Choroid plexus epithelial cell (primary cell): ENCODE measurements around the gene TSPAN17.

Experiments used
- DNase-seq: peaks from one replicate; pipeline ENCODE4 v3.0.0-alpha.2; 2010; ENCODE audit warnings: low read depth
- H3K4me3 ChIP-seq: 2 replicates; pipeline ENCODE4 v1.5.1; 2011; ENCODE audit warnings: low read depth, mild to moderate bottlenecking, control low read depth, low read length, moderate library complexity
- TF ChIP-seq, protein P1 (sequence below): conservative IDR thresholded peaks from 2 replicates; pipeline ENCODE4 v1.5.1; 2011; ENCODE audit warnings: low read depth, mild to moderate bottlenecking, control low read depth, inconsistent platforms, low read length, moderate library complexity

TSPAN17 gene

DNA sequence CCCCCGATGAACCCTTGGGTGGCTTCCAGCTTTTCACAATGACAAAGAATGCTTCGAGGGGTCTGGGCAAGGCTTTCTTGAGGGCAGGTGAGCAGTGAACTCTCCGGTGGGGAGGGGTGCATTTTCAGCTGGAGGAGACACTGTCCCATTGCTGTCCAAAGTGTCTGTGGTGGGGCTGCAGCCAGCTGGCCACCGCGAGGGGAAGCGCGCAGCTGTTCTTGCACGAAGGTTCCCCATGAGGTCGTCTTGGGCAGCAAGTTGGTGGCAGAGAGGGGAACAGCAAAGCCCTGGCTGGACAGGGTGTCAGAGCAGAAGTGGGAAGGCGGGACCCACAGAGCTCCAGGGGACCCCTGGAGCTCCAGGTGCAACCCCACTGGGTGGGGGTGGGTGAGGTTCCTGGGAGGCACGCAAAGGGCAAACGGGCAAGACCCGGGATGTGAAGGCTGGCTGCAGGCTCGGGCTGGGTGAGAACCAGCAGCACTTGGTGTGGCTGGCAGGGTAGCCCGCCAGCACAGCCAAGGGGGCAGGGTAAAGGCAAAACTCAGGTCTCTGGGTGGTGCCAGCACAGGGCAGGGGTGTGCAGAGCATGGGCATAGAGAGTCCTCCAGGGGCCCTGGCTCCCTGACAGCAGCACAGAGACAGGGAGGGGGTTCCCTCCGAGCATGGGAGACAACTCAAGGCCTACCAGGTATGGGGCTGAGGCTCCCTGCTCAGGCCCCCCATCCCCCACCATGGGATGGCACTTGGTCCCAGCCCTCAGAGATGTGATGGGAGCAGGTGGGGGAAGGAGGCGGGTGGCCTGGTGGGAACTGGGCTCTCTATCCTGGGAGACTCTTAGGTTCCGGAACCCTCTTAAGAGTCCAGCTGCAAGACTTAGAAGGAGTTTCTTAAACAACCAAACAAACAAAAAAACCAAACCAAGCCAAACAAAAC lies 26.6 kb downstream of the TSPAN17 start:
- TF ChIP-seq, protein P1, sequence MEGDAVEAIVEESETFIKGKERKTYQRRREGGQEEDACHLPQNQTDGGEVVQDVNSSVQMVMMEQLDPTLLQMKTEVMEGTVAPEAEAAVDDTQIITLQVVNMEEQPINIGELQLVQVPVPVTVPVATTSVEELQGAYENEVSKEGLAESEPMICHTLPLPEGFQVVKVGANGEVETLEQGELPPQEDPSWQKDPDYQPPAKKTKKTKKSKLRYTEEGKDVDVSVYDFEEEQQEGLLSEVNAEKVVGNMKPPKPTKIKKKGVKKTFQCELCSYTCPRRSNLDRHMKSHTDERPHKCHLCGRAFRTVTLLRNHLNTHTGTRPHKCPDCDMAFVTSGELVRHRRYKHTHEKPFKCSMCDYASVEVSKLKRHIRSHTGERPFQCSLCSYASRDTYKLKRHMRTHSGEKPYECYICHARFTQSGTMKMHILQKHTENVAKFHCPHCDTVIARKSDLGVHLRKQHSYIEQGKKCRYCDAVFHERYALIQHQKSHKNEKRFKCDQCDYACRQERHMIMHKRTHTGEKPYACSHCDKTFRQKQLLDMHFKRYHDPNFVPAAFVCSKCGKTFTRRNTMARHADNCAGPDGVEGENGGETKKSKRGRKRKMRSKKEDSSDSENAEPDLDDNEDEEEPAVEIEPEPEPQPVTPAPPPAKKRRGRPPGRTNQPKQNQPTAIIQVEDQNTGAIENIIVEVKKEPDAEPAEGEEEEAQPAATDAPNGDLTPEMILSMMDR, result no peak
- no peak overlapping the region for H3K4me3 ChIP-seq
- DNase-seq, result no peak

DNA sequence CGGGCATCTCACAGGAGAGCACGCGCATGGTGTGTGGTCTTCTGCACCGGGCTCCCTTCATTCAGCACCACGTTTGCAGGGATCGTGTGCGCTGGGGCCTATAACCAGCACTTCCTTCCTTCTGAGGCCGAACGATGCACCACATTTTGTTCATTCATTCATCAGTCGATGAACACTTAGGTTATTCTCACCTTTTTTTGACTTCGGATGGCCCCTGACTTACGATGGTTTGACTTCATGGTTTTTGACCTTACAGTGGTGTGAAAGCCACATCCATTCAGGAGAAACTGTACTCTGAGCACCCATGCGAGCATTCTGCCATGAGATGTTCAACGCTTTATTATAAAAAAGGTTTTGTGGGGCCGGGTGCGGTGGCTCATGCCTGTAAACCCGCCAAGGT lies 27.5 kb downstream of the TSPAN17 start:
- no peak overlapping the region for H3K4me3 ChIP-seq
- TF ChIP-seq, protein P1, result no peak
- no peak for DNase-seq

DNA sequence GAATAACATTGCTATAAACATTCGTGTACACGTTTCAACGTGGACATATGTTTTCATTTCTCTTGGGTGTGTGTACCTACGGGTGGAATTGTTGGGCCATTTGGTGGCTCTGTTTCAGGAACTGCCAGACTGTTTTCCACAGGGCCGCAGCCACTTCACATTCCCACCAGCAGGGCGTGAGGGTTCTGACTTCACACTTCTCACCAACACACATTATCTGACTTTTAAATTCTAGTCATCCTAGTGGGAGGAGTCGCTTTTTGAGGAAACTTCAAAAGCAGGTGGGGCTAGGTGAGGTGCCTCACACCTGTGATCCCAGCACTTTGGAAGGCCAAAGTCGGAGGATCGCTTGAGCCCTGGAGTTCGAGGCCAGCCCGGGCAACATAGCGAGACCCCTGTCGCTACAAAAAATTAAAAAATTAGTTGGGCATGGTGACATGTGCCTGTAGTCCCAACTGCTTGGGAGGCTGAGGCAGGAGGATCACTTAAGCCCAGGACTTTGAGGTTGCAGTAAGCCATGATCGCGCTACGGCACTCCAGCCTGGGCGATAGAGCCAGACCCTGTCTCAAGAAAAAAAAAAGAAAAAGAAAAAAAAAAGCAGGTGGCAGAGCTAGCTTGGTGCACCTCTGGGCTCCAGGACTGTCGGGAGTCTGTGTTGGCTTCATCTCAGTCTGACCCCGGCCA lies 28.5 kb downstream of the TSPAN17 start:
- TF ChIP-seq, protein P1, result peak; percentile 75
- H3K4me3 ChIP-seq, result no peak overlapping the region
- peak; percentile 54 for DNase-seq

DNA sequence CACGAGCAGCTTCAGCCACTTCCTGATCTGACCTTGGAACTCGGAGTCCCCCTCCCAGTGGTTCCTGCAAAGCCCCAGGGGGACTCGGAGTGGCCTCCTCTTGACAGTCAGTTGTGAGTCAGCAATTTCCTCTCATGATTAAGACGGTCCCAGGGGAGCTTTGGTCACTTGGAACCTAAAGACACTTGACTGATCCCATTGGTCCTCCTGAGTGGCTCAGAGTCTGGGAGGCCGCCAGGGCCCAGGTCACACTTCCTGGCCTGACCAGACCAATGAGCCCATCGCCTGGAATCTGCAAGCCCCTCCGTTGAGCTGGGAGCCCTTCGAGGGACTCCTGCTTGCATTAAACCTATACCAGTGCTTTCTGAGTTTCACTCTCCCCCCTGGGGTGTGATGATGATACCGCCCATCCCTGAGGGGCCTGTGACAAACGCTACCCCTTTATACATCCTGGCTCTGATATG lies 29.1 kb downstream of the TSPAN17 start:
- TF ChIP-seq, protein P1, result no peak
- DNase-seq, result peak; percentile 16
- no peak overlapping the region for H3K4me3 ChIP-seq

DNA sequence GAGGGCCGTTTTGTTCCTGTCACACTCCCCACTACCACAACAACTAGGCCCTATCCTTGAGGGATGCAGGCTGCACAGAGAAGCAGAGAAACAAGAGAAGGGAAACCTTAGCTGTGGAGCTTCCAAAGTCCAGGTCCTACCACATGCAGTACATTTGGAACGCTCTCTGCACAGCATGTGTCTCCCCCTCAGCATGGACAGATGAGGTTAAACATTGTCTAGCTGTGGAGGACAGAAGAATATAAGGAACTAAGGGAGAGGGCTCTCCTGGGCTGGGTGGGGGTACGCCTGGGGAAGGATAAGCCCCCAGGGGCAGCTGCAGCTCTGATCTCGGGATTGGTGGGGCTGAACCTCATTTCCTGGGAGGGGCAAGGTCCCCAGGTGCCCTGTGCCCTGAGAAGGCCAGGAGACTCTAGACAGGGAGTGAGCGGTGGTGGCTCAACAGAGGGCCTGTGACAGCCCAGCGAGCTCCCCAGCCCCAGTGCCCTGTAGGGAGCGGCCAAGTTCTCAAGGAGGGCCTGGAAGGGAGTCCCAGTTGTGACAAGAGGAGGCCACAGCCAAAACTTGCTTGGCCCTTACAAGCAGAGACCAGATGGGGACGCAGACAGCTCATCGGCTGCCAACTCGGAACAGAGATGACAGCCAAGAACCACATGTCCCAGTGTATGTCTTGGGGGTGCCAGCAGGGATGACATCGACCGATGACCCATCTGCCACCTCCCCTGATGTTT lies 30.1 kb downstream of the TSPAN17 start:
- TF ChIP-seq, protein P1, result no peak
- no peak overlapping the region for H3K4me3 ChIP-seq
- no peak for DNase-seq

DNA sequence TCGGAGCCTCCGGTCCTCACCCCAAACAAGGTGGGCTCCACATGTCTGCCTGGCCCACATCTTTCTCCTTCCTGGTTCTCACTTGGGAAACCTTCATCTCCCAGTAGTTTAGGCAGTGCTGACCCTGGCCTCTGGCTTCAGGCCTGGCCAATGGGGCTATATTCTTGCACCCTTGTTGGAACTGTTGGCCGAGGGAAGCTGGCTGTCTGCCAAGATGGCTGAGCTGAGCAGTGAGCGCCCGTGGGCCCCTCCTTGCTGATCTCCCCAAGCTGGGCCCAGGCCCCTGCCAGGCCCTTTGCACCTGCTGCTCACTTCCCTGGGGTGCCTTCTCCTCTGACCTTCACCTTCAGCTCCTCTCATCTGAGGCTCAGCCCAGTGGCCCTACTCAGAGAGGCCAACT lies 31.3 kb downstream of the TSPAN17 start:
- TF ChIP-seq, protein P1, result no peak
- no peak for DNase-seq
- H3K4me3 ChIP-seq, result no peak overlapping the region
